Body of pancreas (tissue), 4 donors: ENCODE results near the gene ARHGAP30.

Experiments
- CTCF ChIP-seq, 7 experiments: fragments of 450-650 bp in 4 of 7; fragments of 200-600 bp in 3 of 7; sonication (generic) in 3 of 7; IDR thresholded peaks; one replicate each; pipeline ENCODE4 v1.5.1; 2016 to 2019; ENCODE audit warnings: antibody characterized with exemption in 7 of 7
- POLR2A ChIP-seq, 3 donors: fragments of 450-650 bp; IDR thresholded peaks; one replicate each; pipeline ENCODE4 v1.6.1; 2016; ENCODE audit warnings: antibody characterized with exemption in 3 of 3, mild to moderate bottlenecking in 2 of 3

- TF ChIP-seq CTCF (IDR thresholded peaks at IDR 0.05): no peak
- TF ChIP-seq POLR2A (IDR thresholded peaks at IDR 0.05): no peak
Measured at GRCh38 chr1:161077426-161077825, 7.7 kb upstream of the ARHGAP30 start.
